Adrenal gland (tissue), 12 donors: Measurements from ENCODE around the gene AHRR. TPM values are rescaled to one million over a fixed set of nuclear protein-coding genes. Genes with fewer than 3 reads are reported as not detected.
A peak's percentile ranks its signal among the peaks of the same experiment; 100 is the strongest.
"Not testable (repeated sequence)": the region's sequence is repeated elsewhere in the genome, so short reads cannot be mapped to it uniquely, and the experiment has no call there.

Experiments used
- DNase-seq, 7 donors: peaks; one replicate each; pipeline ENCODE4 v3.0.0-alpha.2; 2019 to 2020
- H3K27ac ChIP-seq, 5 donors: fragments of 200-600 bp; sonication (generic) in 4 of 5; 1 replicate in 3 of 5; 2 replicates in 2 of 5; pipeline versions ENCODE4 v1.5.1 to v1.8.0; 2016 to 2020; ENCODE audit warnings: mild to moderate bottlenecking in 1 of 5
- H3K27me3 ChIP-seq: fragments of 200-600 bp; 2 replicates; pipeline ENCODE4 v1.8.0; 2021
- H3K36me3 ChIP-seq, 2 donors: fragments of 200-600 bp; replicated peaks in 1 of 2; 1 replicate in 1 of 2; 2 replicates in 1 of 2; pipeline versions ENCODE4 v1.5.1 to v1.8.0; 2018 to 2022
- H3K4me1 ChIP-seq, 2 donors: fragments of 200-600 bp; replicated peaks in 1 of 2; 1 replicate in 1 of 2; 2 replicates in 1 of 2; pipeline versions ENCODE4 v1.5.1 to v1.8.0; 2018 to 2021
- H3K4me3 ChIP-seq, 4 donors: fragments of 200-600 bp; sonication (generic) in 3 of 4; one replicate each; pipeline ENCODE4 v1.5.1; 2016 to 2018
- H3K9me3 ChIP-seq, 3 donors: fragments of 200-600 bp; sonication (generic) in 1 of 3; replicated peaks in 1 of 3; 1 replicate in 2 of 3; 2 replicates in 1 of 3; pipeline versions ENCODE4 v1.5.1 to v1.8.0; 2016 to 2021
- CTCF ChIP-seq, 6 experiments: fragments of 450-650 bp in 4 of 6; fragments of 200-600 bp in 2 of 6; sonication (generic) in 1 of 6; IDR thresholded peaks; 1 replicate in 5 of 6; 2 replicates in 1 of 6; pipeline versions ENCODE4 v1.5.1 to v1.8.0; 2016 to 2021; ENCODE audit warnings: antibody characterized with exemption in 6 of 6, mild to moderate bottlenecking in 2 of 6, moderate library complexity in 1 of 6
- POLR2A ChIP-seq, 2 donors: fragments of 450-650 bp; IDR thresholded peaks; one replicate each; pipeline ENCODE4 v1.6.1; 2017; ENCODE audit warnings: antibody characterized with exemption in 2 of 2, mild to moderate bottlenecking in 2 of 2, moderate library complexity in 1 of 2
- WGBS, 4 donors: extraction: QIAGEN DNeasy Blood & Tissue Kit in 2 of 4; methylation state at CpG; one replicate each; pipeline versions ENCODE4 v1.1.5 to v1.1.7; 2013 to 2017; 5-methylcytosine and 5-hydroxymethylcytosine counted together
- intact Hi-C, 2 donors: fragments of 100-400 bp; cut with DNase I; formaldehyde crosslinking; loops; one replicate each; pipeline versions ENCODE4 v1.14.1 to v1.15.0; 2022 to 2023
- polyA plus RNA-seq, 3 donors: library from polyadenylated mRNA; stranded (reverse); fragments of 200-250 nt in 2 of 3; fragments of 350-450 nt in 1 of 3; fragmentation: Illumina TruSeq in 1 of 3; extraction: RNeasy Lipid Tissue Mini Kit (QIAGEN cat#74804) in 1 of 3; gene quantifications; one replicate each; pipeline ENCODE4 v1.2.3, GENCODE V29; 2013 to 2014
- total RNA-seq, 9 donors: library from RNA; depleted of rRNA in 4 of 9; stranded (reverse); fragments of >200 nt in 4 of 9; fragments of 120-200 nt in 1 of 9; fragmentation: NEBNext Ultra II Directional in 1 of 9; extraction: Animal tissue kit (Norgen Biotek cat#: 25700) in 1 of 9; gene quantifications; one replicate each; pipeline versions ENCODE4 v1.1.0 to v1.2.4, GENCODE V29; 2013 to 2023
- donor health status: healthy with polysubstance abuse.
- donor health status: Bipolar disorder and iron deficiency.
- donor health status: DM: yes; HTN: yes; CAD: no.
- donor health status: DM: no; HTN: no; CAD: no.
- donor health status: DM: no; HTN: no; CAD: no.
- donor health status: DM: yes; HTN: yes; CAD: no.

AHRR gene
- total and polyA plus RNA-seq, 12 donors: 0.17 to 3.6 (median 0.99) TPM

GRCh38 chr5:285991-286557, 35.4 kb upstream of the AHRR start:
- H3K27me3 ChIP-seq: no peaks in the 10 kb centered on the region
- H3K36me3 ChIP-seq: no peaks in the 10 kb centered on the region
- DNase-seq: peak in 1 of 7 donors; percentile 7
- intact Hi-C loops: no loop called here
- TF ChIP-seq POLR2A (IDR thresholded peaks at IDR 0.05) (no peak), CTCF (IDR thresholded peaks at IDR 0.05) (no peak)
- H3K4me1 ChIP-seq: no peaks in the 10 kb centered on the region
- WGBS, 4 donors: 86 to 96% (median 90%) methylated on average over 12 to 14 of the region's 14 CpGs
- no peak overlapping the region for H3K4me3 ChIP-seq
- H3K9me3 ChIP-seq: no peaks in the 10 kb centered on the region
- H3K27ac ChIP-seq: no peak overlapping the region

- H3K4me3 ChIP-seq, H3K4me1 ChIP-seq, H3K36me3 ChIP-seq, DNase-seq, H3K9me3 ChIP-seq, intact Hi-C loops, H3K27me3 ChIP-seq, H3K27ac ChIP-seq: not testable (repeated sequence)
- 91 to 96% (median 93%) methylated on average over 13 of the region's 13 CpGs for WGBS, 4 donors
Measured at GRCh38 chr5:290200-290599, 31.3 kb upstream of the AHRR start.

GRCh38 chr5:291345-291744, 30.2 kb upstream of the AHRR start:
- H3K4me1 ChIP-seq, H3K4me3 ChIP-seq, H3K27me3 ChIP-seq, H3K36me3 ChIP-seq, intact Hi-C loops, H3K27ac ChIP-seq, H3K9me3 ChIP-seq, DNase-seq: not testable (repeated sequence)
- WGBS, 4 donors: 95 to 96% (median 96%) methylated on average over 10 of the region's 10 CpGs

- H3K9me3 ChIP-seq, H3K4me3 ChIP-seq, H3K27ac ChIP-seq, H3K36me3 ChIP-seq, intact Hi-C loops, DNase-seq, H3K27me3 ChIP-seq, H3K4me1 ChIP-seq: not testable (repeated sequence)
- WGBS, 4 donors: 94 to 98% (median 95%) methylated on average over 13 to 17 of the region's 17 CpGs
Measured at GRCh38 chr5:294788-295187, 26.7 kb upstream of the AHRR start.

GRCh38 chr5:296207-296606, 25.3 kb upstream of the AHRR start:
- DNase-seq, H3K9me3 ChIP-seq, H3K27me3 ChIP-seq, H3K27ac ChIP-seq, intact Hi-C loops, H3K4me3 ChIP-seq, H3K36me3 ChIP-seq, H3K4me1 ChIP-seq: not testable (repeated sequence)
- WGBS, 4 donors: 81 to 93% (median 90%) methylated on average over 6 to 10 of the region's 10 CpGs

- H3K27me3 ChIP-seq, DNase-seq, H3K4me3 ChIP-seq, H3K36me3 ChIP-seq, intact Hi-C loops, H3K9me3 ChIP-seq, H3K4me1 ChIP-seq, H3K27ac ChIP-seq: not testable (repeated sequence)
- 80 to 89% (median 84%) methylated on average over 12 to 16 of the region's 16 CpGs for WGBS, 4 donors
Measured at GRCh38 chr5:296954-297353, 24.6 kb upstream of the AHRR start.

- DNase-seq, H3K4me1 ChIP-seq, H3K4me3 ChIP-seq, H3K9me3 ChIP-seq, H3K36me3 ChIP-seq, intact Hi-C loops, H3K27ac ChIP-seq, H3K27me3 ChIP-seq: not testable (repeated sequence)
- 81 to 86% (median 83%) methylated on average over 6 of the region's 6 CpGs for WGBS, 4 donors
Measured at GRCh38 chr5:297448-297847, 24.1 kb upstream of the AHRR start.

DNA sequence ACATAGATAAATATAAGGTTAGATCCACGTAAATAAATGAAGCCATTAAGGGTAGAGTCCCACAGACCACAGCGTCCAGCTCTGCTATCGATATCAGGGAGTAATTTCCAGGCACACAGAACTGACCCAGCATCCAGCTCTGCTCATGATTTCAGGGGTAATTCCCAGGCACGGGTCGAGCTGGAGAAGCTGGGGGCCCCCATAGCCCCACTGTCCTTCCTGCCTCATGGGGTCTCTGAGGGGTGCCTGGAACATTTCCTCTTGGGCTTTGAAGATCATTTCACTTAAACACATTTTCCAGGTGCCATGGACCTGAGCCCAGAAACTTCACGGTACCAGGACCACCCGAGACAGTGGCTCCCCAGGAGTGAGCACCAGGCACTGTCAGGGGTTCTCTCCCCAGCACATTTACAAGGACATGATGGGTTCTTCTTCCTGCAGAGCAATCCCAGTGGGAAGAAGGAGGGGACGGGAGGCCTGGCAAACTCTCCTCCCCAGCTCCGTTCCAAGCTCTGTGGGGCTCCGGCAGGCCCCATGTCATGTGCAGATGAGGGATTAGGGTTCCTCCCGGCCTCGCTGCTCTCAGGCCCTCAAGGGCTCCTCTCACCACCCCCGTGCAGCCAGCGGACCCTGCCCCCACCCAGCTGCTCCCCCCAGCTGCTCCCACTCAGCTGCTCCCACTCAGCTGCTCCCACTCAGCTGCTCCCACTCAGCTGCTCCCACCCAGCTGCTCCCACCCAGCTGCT, 23.4 kb upstream of the AHRR start:
- WGBS, 4 donors: 82 to 87% (median 85%) methylated on average over 11 to 14 of the region's 14 CpGs
- H3K4me1 ChIP-seq, H3K27me3 ChIP-seq, H3K36me3 ChIP-seq, H3K9me3 ChIP-seq, H3K4me3 ChIP-seq, intact Hi-C loops, DNase-seq, H3K27ac ChIP-seq: not testable (repeated sequence)
